HEK293T (cell line): Measurements from ENCODE around the gene LMAN1.

Experiments used
- CTCF ChIA-PET: fragments of 350-600 bp; formaldehyde crosslinking; extraction: SDS; loops from one replicate; lab custom pipeline; 2021; ENCODE audit warnings: antibody characterized with exemption, inconsistent platforms; lab: Yijun Ruan, JAX
- POLR2A ChIA-PET: fragments of 350-600 bp; formaldehyde crosslinking; extraction: SDS; loops from one replicate; lab custom pipeline; 2020; ENCODE audit warnings: antibody characterized with exemption, inconsistent platforms; lab: Yijun Ruan, JAX
- DNase-seq: peaks from one replicate; pipeline ENCODE4 v3.0.0; 2012; ENCODE audit warnings: mixed read lengths; ENCODE audit errors: extremely low spot score
- ARNT ChIP-seq: fragments of 450-650 bp; IDR thresholded peaks from 2 replicates; pipeline ENCODE4 v1.6.1; 2017; ENCODE audit warnings: mild to moderate bottlenecking
- BHLHE40 ChIP-seq: fragments of 450-650 bp; IDR thresholded peaks from 2 replicates; pipeline ENCODE4 v1.6.1; 2016; ENCODE audit warnings: mild to moderate bottlenecking, moderate library complexity, borderline replicate concordance
- CTBP1 ChIP-seq: fragments of 450-650 bp; IDR thresholded peaks from 2 replicates; pipeline ENCODE4 v1.6.1; 2016; ENCODE audit warnings: borderline replicate concordance
- ELF4 ChIP-seq: fragments of 450-650 bp; IDR thresholded peaks from 2 replicates; pipeline ENCODE4 v1.6.1; 2017; ENCODE audit warnings: antibody characterized with exemption
- FOXA1 ChIP-seq: fragments of 450-650 bp; IDR thresholded peaks from 2 replicates; pipeline ENCODE4 v1.6.1; 2016; ENCODE audit warnings: mild to moderate bottlenecking
- FOXK2 ChIP-seq: fragments of 450-650 bp; IDR thresholded peaks from 2 replicates; pipeline ENCODE4 v1.6.1; 2016; ENCODE audit warnings: mild to moderate bottlenecking
- FOXM1 ChIP-seq: fragments of 450-650 bp; IDR thresholded peaks from 2 replicates; pipeline ENCODE4 v1.6.1; 2017; ENCODE audit warnings: mild to moderate bottlenecking, borderline replicate concordance
- HDGF ChIP-seq: fragments of 450-650 bp; IDR thresholded peaks from 2 replicates; pipeline ENCODE4 v1.6.1; 2017; ENCODE audit warnings: antibody characterized with exemption, borderline replicate concordance
- L3MBTL2 ChIP-seq: fragments of 450-650 bp; conservative IDR thresholded peaks from 2 replicates; pipeline ENCODE4 v1.6.1; 2016; ENCODE audit warnings: mild to moderate bottlenecking
- LEF1 ChIP-seq: fragments of 450-650 bp; IDR thresholded peaks from 2 replicates; pipeline ENCODE4 v1.6.1; 2017; ENCODE audit warnings: mild to moderate bottlenecking, borderline replicate concordance
- NFRKB ChIP-seq: fragments of 450-650 bp; IDR thresholded peaks from 2 replicates; pipeline ENCODE4 v1.6.1; 2016; ENCODE audit warnings: mild to moderate bottlenecking, moderate library complexity
- SP1 ChIP-seq: fragments of 450-650 bp; IDR thresholded peaks from 2 replicates; pipeline ENCODE4 v1.6.1; 2017
- SUZ12 ChIP-seq: fragments of 450-650 bp; IDR thresholded peaks from 2 replicates; pipeline ENCODE4 v1.6.1; 2016; ENCODE audit warnings: mild to moderate bottlenecking
- TARDBP ChIP-seq: fragments of 450-650 bp; IDR thresholded peaks from 2 replicates; pipeline ENCODE4 v1.6.1; 2016
- ZNF384 ChIP-seq: fragments of 450-650 bp; IDR thresholded peaks from 2 replicates; pipeline ENCODE4 v1.6.1; 2016
- TF ChIP-seq, protein P1 (sequence below): fragments of 450-650 bp; IDR thresholded peaks from 2 replicates; pipeline ENCODE4 v1.6.1; 2016

Gene LMAN1

DNA sequence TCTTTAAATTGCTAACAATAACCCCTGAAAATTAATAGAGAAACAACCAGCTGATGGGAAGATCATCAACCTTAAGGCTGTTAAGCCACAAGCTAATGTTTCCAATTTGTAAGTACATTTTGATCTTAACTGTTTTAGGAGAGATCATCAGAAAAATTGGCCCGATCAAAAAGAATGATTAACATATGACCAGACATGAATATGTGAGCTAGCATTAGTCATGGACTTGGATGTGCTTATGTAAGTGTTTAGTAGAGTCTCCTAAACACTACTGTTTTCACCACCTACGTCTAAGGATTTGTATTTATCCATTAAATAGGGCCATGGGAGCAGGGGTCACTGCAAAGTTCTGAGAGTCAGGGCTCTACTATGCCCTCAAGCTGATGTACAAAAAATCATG is 4.3 kb downstream of the LMAN1 start:
- ChIA-PET POLR2A (interaction anchor here (1.4 kb wide), 1 partner anchor 29 kb away, joined by 3 read pairs; no protein-coding TSS in a partner anchor), CTCF (no interaction called here)
- no peak for TF ChIP-seq TARDBP
- TF ChIP-seq FOXK2, result no peak
- TF ChIP-seq LEF1, result no peak
- TF ChIP-seq L3MBTL2, result no peak
- no peak for DNase-seq

DNA sequence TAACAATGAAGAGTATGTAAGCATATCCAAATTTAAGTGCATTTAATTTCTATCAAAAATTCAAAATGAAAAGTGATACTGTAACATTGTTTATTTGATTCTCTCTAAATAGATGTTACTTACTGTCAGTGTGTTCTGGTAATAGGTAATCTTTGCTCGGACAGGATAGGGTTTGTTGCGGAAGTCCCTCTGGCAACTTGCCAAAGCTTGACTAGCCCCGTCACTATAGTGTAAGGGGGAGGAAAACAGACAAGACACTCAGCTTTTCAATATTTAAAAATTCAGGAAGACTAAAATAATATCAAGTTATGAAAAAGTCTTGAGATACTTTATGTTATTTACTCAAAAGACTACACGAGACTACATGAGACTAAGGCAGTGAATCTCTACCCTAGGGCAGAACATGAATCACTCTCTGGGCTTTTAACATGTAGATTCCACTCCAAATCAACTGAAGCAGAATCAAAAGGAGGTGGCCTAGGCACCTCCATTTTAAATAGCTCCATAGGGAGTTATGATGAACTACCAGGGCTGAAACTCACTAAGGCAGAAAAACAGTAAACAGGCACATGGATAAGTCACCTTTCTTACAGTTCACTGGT is 5.9 kb downstream of the LMAN1 start:
- DNase-seq, result no peak
- POLR2A ChIA-PET, result no interaction called here

DNA sequence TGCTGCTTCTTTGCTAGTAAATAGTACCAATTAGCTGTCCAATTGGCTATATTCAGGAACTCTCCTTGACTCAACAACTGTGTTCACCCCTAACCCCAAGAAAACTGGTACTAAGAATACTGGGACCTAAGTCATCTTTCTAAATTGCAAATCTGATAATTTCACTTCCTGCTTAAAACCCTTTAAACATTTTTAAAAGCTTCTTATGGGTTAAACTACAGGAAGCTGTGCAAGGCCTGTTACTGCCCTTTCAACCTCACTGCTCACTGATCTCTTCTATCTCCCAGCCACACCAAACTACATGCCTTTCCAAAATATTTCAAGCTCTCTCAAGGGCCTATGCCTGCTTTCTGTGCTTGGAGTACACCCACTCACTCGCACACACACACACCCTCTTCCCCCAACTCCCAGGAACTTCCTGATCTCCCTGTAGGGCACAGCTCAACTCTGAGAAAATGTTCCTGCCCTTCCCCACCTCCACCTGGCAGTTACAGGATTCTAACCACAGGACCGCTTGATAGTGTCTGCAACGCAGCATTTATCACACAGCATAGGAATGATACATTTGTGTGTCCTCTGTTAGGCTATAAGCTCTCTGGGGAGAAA is 6.7 kb downstream of the LMAN1 start:
- ChIA-PET CTCF (no interaction called here), POLR2A (no interaction called here)
- DNase-seq, result no peak
- TF ChIP-seq ELF4 (no peak), FOXM1 (no peak), FOXK2 (no peak), HDGF (no peak), NFRKB (no peak), L3MBTL2 (no peak), CTBP1 (no peak), SP1 (no peak), SUZ12 (no peak), LEF1 (no peak), BHLHE40 (no peak), FOXA1 (no peak), TARDBP (no peak), ZNF384 (no peak), ARNT (no peak)
- TF ChIP-seq, protein P1, sequence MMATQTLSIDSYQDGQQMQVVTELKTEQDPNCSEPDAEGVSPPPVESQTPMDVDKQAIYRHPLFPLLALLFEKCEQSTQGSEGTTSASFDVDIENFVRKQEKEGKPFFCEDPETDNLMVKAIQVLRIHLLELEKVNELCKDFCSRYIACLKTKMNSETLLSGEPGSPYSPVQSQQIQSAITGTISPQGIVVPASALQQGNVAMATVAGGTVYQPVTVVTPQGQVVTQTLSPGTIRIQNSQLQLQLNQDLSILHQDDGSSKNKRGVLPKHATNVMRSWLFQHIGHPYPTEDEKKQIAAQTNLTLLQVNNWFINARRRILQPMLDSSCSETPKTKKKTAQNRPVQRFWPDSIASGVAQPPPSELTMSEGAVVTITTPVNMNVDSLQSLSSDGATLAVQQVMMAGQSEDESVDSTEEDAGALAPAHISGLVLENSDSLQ, result no peak

More for the DNA sequence above, 5.9 kb downstream of the LMAN1 start:
- CTCF ChIA-PET, result no interaction called here
- TF ChIP-seq FOXK2, result no peak
- no peak for TF ChIP-seq ELF4
- no peak for TF ChIP-seq ZNF384
- TF ChIP-seq ARNT, result no peak

DNA sequence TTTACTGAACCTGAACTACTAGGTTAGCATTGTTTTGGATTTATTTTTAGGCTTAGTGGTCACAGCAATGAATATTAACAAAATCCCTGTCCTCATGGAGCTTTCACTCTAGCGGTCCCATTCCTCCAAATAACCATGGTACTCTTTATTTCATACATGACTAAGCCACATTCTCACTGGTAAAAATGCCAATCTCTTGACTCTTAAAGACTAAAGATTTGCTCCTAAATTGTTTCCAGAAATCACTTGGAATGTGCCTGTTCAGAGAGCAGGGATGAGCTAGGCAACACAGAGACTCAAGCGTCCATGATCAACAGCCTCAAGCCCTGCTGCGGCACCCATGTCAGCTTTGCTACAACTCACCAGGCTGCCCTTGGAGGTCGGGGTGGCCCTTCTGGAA is 13.5 kb downstream of the LMAN1 start:
- DNase-seq, result no peak
- ChIA-PET POLR2A (interaction anchor here (0.7 kb wide), 1 partner anchor 14 kb away, joined by 3 read pairs; the partner anchor contains the start of gene LMAN1), CTCF (no interaction called here)
- no peak for TF ChIP-seq NFRKB
- TF ChIP-seq ZNF384, result no peak
- TF ChIP-seq TARDBP, result no peak
- TF ChIP-seq, protein P1, result no peak
- no peak for TF ChIP-seq HDGF
- TF ChIP-seq ARNT, result no peak
- TF ChIP-seq SP1, result no peak
- no peak for TF ChIP-seq L3MBTL2
- no peak for TF ChIP-seq ELF4
- TF ChIP-seq SUZ12, result no peak
- no peak for TF ChIP-seq FOXA1
- TF ChIP-seq FOXK2, result no peak
- no peak for TF ChIP-seq CTBP1

DNA sequence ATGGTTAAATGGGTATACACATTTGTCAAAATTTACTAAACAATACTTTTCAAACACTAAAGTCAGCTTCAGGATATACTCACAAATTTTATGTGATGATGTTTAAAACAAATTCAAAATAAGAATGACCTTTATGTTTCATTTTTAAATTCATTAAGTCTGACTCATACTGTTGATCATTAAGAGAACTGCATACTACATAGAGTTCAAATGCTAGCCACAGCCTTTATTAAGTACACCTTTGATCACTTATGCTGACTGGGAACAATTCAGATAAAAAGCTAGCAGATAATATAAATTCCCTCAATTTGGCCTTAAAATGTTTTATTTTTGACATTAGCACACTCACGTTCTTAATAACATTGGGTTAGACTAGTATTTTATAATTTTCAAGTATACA is 14.1 kb downstream of the LMAN1 start:
- no peak for DNase-seq
- TF ChIP-seq LEF1, result no peak
- TF ChIP-seq CTBP1, result no peak
- no peak for TF ChIP-seq FOXA1
- no peak for TF ChIP-seq SP1
- TF ChIP-seq L3MBTL2, result no peak
- ChIA-PET CTCF (no interaction called here), POLR2A (no interaction called here)

DNA sequence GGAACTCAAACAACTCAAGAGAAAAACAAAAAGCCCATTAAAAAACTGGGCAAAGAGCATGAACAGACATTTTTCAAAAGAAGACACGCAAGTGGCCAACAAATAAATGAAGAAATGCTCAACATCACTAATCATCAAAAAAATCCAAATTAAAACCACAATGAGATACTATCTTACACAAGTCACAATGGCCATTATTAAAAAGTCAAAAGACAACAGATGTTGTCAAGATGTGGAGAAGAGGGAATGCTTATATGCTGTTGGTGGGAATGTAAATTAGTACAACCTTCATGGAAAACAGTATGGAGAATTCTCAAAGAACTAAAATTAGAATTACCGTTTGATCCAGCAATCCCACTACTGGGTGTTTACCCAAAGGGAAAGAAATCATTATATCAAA is 15.1 kb downstream of the LMAN1 start:
- POLR2A ChIA-PET, result no interaction called here
- TF ChIP-seq FOXK2 (no peak), BHLHE40 (no peak), ZNF384 (no peak), TARDBP (no peak), NFRKB (no peak), L3MBTL2 (no peak)
- CTCF ChIA-PET, result no interaction called here
- no peak for DNase-seq

DNA sequence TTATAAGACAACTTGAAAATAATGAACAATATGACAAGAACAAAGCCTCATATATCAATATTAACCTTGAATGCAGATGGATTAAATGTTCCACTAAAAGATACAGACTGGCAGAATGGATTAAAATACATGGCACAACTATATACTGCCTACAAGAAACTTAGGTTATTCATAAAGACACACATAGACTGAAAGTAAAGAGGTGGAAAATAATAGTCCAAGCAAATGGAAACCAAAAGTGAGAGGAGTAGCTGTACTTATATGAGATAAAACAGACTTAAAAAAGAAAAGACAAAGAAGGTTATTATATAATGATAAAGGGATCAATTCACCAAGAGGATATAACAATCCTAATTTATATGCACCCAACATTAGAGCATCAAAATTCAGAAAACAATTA is 18.2 kb downstream of the LMAN1 start:
- TF ChIP-seq L3MBTL2 (no peak), ARNT (no peak), TARDBP (no peak), ZNF384 (no peak), SUZ12 (no peak), HDGF (no peak), BHLHE40 (no peak), LEF1 (no peak), FOXA1 (no peak), FOXM1 (no peak), FOXK2 (no peak), NFRKB (no peak), ELF4 (no peak), SP1 (no peak)
- TF ChIP-seq, protein P1, result no peak
- POLR2A ChIA-PET, result no interaction called here
- no peak for DNase-seq
- CTCF ChIA-PET, result no interaction called here
